K562 (cell line): ENCODE results near the gene FCSK. TPM values are rescaled to one million over a fixed set of nuclear protein-coding genes. Genes with fewer than 3 reads are reported as not detected.

Source experiments
- BCOR ChIP-seq: fragments of 450-650 bp; IDR thresholded peaks from 2 replicates; pipeline ENCODE4 v1.6.1; 2016
- KDM1A ChIP-seq, 2 experiments: fragments of 450-650 bp; IDR thresholded peaks; 2 replicates each; pipeline ENCODE4 v1.6.1; 2016; ENCODE audit warnings: mild to moderate bottlenecking in 2 of 2
- MYNN ChIP-seq, 2 experiments: sonication (generic); formaldehyde crosslinking in 1 of 2; IDR thresholded peaks; 2 replicates each; pipeline versions ENCODE4 v1.5.0 to v1.6.1; 2016 to 2020; ENCODE audit warnings: antibody characterized with exemption in 1 of 2, missing genetic modification reagents in 1 of 2
- RB1 ChIP-seq: fragments of 450-650 bp; IDR thresholded peaks from 2 replicates; pipeline ENCODE4 v1.6.1; 2017; ENCODE audit warnings: low read depth, mild to moderate bottlenecking
- SIX5 ChIP-seq, 2 experiments: IDR thresholded peaks; 2 replicates each; pipeline ENCODE4 v1.6.1; 2011; ENCODE audit warnings: low read length in 2 of 2, borderline replicate concordance in 1 of 2, low read depth in 1 of 2, mild to moderate bottlenecking in 1 of 2, moderate library complexity in 1 of 2; ENCODE audit not compliant: insufficient read depth in 1 of 2
- ZKSCAN3 ChIP-seq: fragments of 250-450 bp; sonication (Bioruptor Pico); IDR thresholded peaks from 2 replicates; pipeline ENCODE4 v1.4.0; 2020
- ZNF174 ChIP-seq: fragments of 250-450 bp; sonication (Bioruptor Pico); IDR thresholded peaks from 2 replicates; pipeline ENCODE4 v1.4.0; 2020; ENCODE audit warnings: mild to moderate bottlenecking
- ZNF184 ChIP-seq: sonication (generic); formaldehyde crosslinking; IDR thresholded peaks from 2 replicates; pipeline ENCODE4 v1.5.0; 2020; ENCODE audit warnings: missing genetic modification reagents
- ZNF696 ChIP-seq: fragments of 250-450 bp; sonication (Bioruptor Pico); conservative IDR thresholded peaks from 2 replicates; pipeline ENCODE4 v1.4.0; 2020; ENCODE audit warnings: mild to moderate bottlenecking, moderate library complexity
- polyA plus RNA-seq, 8 experiments: library from polyadenylated mRNA; depleted of rRNA in 4 of 8; stranded (reverse) in 5 of 8; unstranded in 3 of 8; fragments of >200 nt; fragmentation: Nextera tagmentation in 2 of 8; fragmentation: Illumina TruSeq in 1 of 8; extraction: Ambion mirVana in 2 of 8; extraction: Trizol in 1 of 8; gene quantifications; 2 replicates each; pipeline versions ENCODE4 v1.2.1 to v1.2.3, GENCODE V29; 2011 to 2014; ENCODE audit warnings: inconsistent platforms in 1 of 8, missing spikeins in 1 of 8
- total RNA-seq, 7 experiments: library from RNA; depleted of rRNA in 6 of 7; stranded (reverse); fragments of >200 nt in 6 of 7; fragmentation: Illumina TruSeq in 2 of 7; extraction: Trizol in 2 of 7; gene quantifications; 2 replicates each; pipeline versions ENCODE4 v1.2.1 to v1.2.3, GENCODE V29; 2011 to 2021; ENCODE audit warnings: low replicate concordance in 1 of 7
- TF ChIP-seq, protein P1 (sequence below): sonication (generic); IDR thresholded peaks from 2 replicates; pipeline ENCODE4 v1.6.1; 2016
- TF ChIP-seq, protein P2 (sequence below), 2 experiments: fragments of 450-650 bp; formaldehyde crosslinking in 1 of 2; IDR thresholded peaks; 2 replicates each; pipeline versions ENCODE4 v1.4.0 to v1.6.1; 2014 to 2020; ENCODE audit warnings: mild to moderate bottlenecking in 2 of 2, borderline replicate concordance in 1 of 2, low read depth in 1 of 2
- TF ChIP-seq, protein P3 (sequence below): fragments of 450-650 bp; IDR thresholded peaks from 2 replicates; pipeline ENCODE4 v1.6.1; 2016; ENCODE audit warnings: low read depth, mild to moderate bottlenecking, moderate library complexity
- TF ChIP-seq, protein P4 (sequence below), 2 experiments: IDR thresholded peaks; 2 replicates each; pipeline ENCODE4 v1.6.1; 2012; ENCODE audit warnings: improper control_type of control experiment in 2 of 2, low read depth in 2 of 2, low read length in 2 of 2, borderline replicate concordance in 1 of 2

FCSK gene
- total and polyA plus RNA-seq, 9 of the 15 experiments (the other 6 are each of a cell fraction or from before 2014, with no cell fraction given), result 0.92 to 18.6 (median 8.3) TPM

DNA sequence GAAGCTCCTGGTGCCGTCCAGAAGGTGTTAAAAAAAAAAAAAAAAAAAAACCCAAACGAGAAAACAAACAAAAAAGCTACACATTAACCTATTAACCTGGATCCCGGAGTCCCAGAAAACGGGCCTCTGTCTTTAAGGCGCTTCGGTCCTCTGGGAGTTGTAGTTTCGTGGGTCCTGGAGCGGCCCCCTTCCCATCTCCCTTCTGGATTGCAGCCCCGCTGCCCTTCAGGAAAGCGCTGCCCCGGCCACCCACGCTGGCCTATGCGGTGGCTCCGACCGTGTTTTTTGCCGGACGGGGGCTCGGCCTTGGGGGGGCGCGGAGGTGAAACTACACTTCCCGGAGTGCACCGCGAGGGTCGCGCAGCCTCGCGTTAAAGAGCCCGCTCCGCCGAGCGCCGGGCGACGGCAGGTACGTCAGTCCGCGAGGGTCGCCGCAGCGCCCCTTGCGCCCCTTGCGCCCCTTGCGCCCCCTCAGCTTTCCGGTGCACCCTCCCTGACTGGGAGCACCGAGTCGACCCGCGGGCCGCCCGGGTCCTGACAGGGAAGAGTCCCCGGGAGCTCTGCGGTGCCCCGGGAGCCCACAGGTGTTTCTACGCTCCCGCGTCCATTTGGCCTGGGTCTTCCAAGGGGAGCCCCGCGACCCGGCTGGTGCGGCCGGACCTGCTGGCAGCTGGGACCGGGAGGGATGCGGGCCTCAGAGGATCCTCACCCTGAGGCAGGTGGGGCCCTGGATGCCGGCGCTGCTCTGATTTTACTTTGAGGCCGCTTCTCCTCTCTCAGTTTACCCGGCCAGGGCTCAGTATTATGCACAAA lies at the start of gene FCSK (continued):
- TF ChIP-seq ZNF174 (CRISPR knock-in tag) (no peak), ZKSCAN3 (CRISPR knock-in tag) (no peak), SIX5 (IDR thresholded peaks at IDR 0.05; ENCODE audit: borderline replicate concordance in 1 of 2, insufficient read depth in 1 of 2, low read depth in 1 of 2, low read length in 2 of 2) (peak; percentile 55 to 73), ZNF696 (no peak), BCOR (no peak), MYNN (IDR thresholded peaks at IDR 0.05) (no peak), MYNN (CRISPR knock-in tag; IDR thresholded peaks at IDR 0.05) (no peak), KDM1A (IDR thresholded peaks at IDR 0.05) (no peak), ZNF184 (CRISPR knock-in tag) (no peak), RB1 (peak; percentile 81)
- TF ChIP-seq, protein P1, sequence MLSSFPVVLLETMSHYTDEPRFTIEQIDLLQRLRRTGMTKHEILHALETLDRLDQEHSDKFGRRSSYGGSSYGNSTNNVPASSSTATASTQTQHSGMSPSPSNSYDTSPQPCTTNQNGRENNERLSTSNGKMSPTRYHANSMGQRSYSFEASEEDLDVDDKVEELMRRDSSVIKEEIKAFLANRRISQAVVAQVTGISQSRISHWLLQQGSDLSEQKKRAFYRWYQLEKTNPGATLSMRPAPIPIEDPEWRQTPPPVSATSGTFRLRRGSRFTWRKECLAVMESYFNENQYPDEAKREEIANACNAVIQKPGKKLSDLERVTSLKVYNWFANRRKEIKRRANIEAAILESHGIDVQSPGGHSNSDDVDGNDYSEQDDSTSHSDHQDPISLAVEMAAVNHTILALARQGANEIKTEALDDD, result no peak
- TF ChIP-seq, protein P2, sequence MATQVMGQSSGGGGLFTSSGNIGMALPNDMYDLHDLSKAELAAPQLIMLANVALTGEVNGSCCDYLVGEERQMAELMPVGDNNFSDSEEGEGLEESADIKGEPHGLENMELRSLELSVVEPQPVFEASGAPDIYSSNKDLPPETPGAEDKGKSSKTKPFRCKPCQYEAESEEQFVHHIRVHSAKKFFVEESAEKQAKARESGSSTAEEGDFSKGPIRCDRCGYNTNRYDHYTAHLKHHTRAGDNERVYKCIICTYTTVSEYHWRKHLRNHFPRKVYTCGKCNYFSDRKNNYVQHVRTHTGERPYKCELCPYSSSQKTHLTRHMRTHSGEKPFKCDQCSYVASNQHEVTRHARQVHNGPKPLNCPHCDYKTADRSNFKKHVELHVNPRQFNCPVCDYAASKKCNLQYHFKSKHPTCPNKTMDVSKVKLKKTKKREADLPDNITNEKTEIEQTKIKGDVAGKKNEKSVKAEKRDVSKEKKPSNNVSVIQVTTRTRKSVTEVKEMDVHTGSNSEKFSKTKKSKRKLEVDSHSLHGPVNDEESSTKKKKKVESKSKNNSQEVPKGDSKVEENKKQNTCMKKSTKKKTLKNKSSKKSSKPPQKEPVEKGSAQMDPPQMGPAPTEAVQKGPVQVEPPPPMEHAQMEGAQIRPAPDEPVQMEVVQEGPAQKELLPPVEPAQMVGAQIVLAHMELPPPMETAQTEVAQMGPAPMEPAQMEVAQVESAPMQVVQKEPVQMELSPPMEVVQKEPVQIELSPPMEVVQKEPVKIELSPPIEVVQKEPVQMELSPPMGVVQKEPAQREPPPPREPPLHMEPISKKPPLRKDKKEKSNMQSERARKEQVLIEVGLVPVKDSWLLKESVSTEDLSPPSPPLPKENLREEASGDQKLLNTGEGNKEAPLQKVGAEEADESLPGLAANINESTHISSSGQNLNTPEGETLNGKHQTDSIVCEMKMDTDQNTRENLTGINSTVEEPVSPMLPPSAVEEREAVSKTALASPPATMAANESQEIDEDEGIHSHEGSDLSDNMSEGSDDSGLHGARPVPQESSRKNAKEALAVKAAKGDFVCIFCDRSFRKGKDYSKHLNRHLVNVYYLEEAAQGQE (IDR thresholded peaks at IDR 0.05; ENCODE audit: borderline replicate concordance), result no peak
- TF ChIP-seq, protein P2 (CRISPR knock-in tag; IDR thresholded peaks at IDR 0.05; ENCODE audit: low read depth), result 0 out of 2 replicates have a peak, but pooled peaks have one; percentile 56
- TF ChIP-seq, protein P3, sequence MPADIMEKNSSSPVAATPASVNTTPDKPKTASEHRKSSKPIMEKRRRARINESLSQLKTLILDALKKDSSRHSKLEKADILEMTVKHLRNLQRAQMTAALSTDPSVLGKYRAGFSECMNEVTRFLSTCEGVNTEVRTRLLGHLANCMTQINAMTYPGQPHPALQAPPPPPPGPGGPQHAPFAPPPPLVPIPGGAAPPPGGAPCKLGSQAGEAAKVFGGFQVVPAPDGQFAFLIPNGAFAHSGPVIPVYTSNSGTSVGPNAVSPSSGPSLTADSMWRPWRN, result no peak
- TF ChIP-seq, protein P4, sequence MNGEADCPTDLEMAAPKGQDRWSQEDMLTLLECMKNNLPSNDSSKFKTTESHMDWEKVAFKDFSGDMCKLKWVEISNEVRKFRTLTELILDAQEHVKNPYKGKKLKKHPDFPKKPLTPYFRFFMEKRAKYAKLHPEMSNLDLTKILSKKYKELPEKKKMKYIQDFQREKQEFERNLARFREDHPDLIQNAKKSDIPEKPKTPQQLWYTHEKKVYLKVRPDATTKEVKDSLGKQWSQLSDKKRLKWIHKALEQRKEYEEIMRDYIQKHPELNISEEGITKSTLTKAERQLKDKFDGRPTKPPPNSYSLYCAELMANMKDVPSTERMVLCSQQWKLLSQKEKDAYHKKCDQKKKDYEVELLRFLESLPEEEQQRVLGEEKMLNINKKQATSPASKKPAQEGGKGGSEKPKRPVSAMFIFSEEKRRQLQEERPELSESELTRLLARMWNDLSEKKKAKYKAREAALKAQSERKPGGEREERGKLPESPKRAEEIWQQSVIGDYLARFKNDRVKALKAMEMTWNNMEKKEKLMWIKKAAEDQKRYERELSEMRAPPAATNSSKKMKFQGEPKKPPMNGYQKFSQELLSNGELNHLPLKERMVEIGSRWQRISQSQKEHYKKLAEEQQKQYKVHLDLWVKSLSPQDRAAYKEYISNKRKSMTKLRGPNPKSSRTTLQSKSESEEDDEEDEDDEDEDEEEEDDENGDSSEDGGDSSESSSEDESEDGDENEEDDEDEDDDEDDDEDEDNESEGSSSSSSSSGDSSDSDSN (IDR thresholded peaks at IDR 0.05; ENCODE audit: borderline replicate concordance in 1 of 2, low read depth in 2 of 2, low read length in 2 of 2), result 0 out of 4 replicates have a peak, but pooled peaks of 1 of the 2 experiments have one; percentile 49
